Panc1 (cell line): ENCODE measurements around the gene LRRK1. TPM values are rescaled to one million over a fixed set of nuclear protein-coding genes. Genes with fewer than 3 reads are reported as not detected.

Experiments used
- ATAC-seq: fragments of 200-7000 bp; cut with Tn5 transposase; 2 replicates; pipeline ENCODE4 v1.9.1; 2020; ENCODE audit warnings: mild to moderate bottlenecking, moderate library complexity
- BruUV-seq: library from RNA; stranded (reverse); fragments of 400-500 nt; replicated peaks from 2 replicates; lab custom pipeline; 2021; lab: Mats Ljungman, UMichigan
- CTCF ChIA-PET: fragments of 300-600 bp; sonication (Branson Sonifier 250); formaldehyde crosslinking; loops from one replicate; lab custom pipeline; 2022; ENCODE audit warnings: antibody characterized with exemption; lab: Charles Lee
- POLR2A ChIA-PET: fragments of 300-600 bp; sonication (Branson Sonifier 250); formaldehyde crosslinking; loops from one replicate; lab custom pipeline; 2022; ENCODE audit warnings: antibody characterized with exemption; lab: Charles Lee
- DNase-seq: peaks from one replicate; pipeline ENCODE4 v3.0.0-alpha.2; 2010; ENCODE audit warnings: low read depth, low spot score
- H3K27ac ChIP-seq: 2 replicates; pipeline ENCODE4 v1.5.1; 2011; ENCODE audit warnings: mild to moderate bottlenecking, low read length, inconsistent platforms
- H3K27me3 ChIP-seq: fragments of 200-500 bp; sonication (Bioruptor generic); 2 replicates; pipeline ENCODE4 v1.6.0; 2014; ENCODE audit warnings: low read length, inconsistent platforms; ENCODE audit not compliant: control insufficient read depth, insufficient read depth
- H3K36me3 ChIP-seq: fragments of 200-500 bp; sonication (Bioruptor generic); 2 replicates; pipeline ENCODE4 v1.5.1; 2014; ENCODE audit warnings: inconsistent platforms, mild to moderate bottlenecking, low read length, moderate library complexity; ENCODE audit not compliant: control insufficient read depth, insufficient read depth
- H3K4me1 ChIP-seq: 2 replicates; pipeline ENCODE4 v1.5.1; 2011; ENCODE audit warnings: inconsistent platforms, mild to moderate bottlenecking, low read length, moderate library complexity; ENCODE audit not compliant: control insufficient read depth, insufficient read depth
- H3K4me3 ChIP-seq, 2 experiments: 2 replicates each; pipeline ENCODE4 v1.5.1; 2011 to 2012; ENCODE audit warnings: low read depth in 2 of 2, low read length in 2 of 2, mild to moderate bottlenecking in 2 of 2, inconsistent platforms in 1 of 2, moderate library complexity in 1 of 2
- H3K9me3 ChIP-seq: fragments of 200-500 bp; sonication (Bioruptor generic); 2 replicates; pipeline ENCODE4 v1.5.1; 2014; ENCODE audit warnings: low read depth, mild to moderate bottlenecking, inconsistent platforms, low read length, moderate library complexity; ENCODE audit not compliant: control insufficient read depth, insufficient read depth
- CTCF ChIP-seq: fragments of 450-650 bp; IDR thresholded peaks from 2 replicates; pipeline ENCODE4 v1.5.1; 2017; ENCODE audit warnings: mild to moderate bottlenecking
- POLR2AphosphoS5 ChIP-seq: IDR thresholded peaks from 2 replicates; pipeline ENCODE4 v1.6.1; 2012; ENCODE audit warnings: mild to moderate bottlenecking, low read depth, low read length, moderate library complexity
- REST ChIP-seq, 2 experiments: IDR thresholded peaks; 2 replicates each; pipeline ENCODE4 v1.6.1; 2011 to 2012; ENCODE audit warnings: low read depth in 2 of 2, control low read depth in 1 of 2, low read length in 1 of 2, mild to moderate bottlenecking in 1 of 2, moderate library complexity in 1 of 2; ENCODE audit not compliant: insufficient read depth in 1 of 2
- SIN3A ChIP-seq: IDR thresholded peaks from 2 replicates; pipeline ENCODE4 v1.6.1; 2012; ENCODE audit warnings: low read depth, mild to moderate bottlenecking, low read length, moderate library complexity, borderline replicate concordance; ENCODE audit not compliant: insufficient read depth
- TCF7L2 ChIP-seq: IDR thresholded peaks from 2 replicates; pipeline ENCODE4 v1.6.1; 2011; ENCODE audit warnings: mild to moderate bottlenecking, low read depth, low read length, inconsistent platforms
- in situ Hi-C: cut with HindIII; loops from 2 replicates; pipeline ENCODE4 v1.10.0; 2016; ENCODE audit warnings: low sequenced_read_pairs, low pct_unique_long_range_greater_than_20kb
- intact Hi-C: fragments of 100-400 bp; cut with micrococcal nuclease; formaldehyde crosslinking; loops from one replicate; pipeline ENCODE4 v1.10.0; 2022; ENCODE audit not compliant: unreplicated experiment
- total RNA-seq: library from RNA; stranded (reverse); gene quantifications from one replicate; pipeline ENCODE4 v1.2.1, GENCODE V29; 2021; ENCODE audit not compliant: unreplicated experiment

LRRK1 gene
- total RNA-seq, 1 experiment from 2014 or later = 88.0 TPM

GRCh38 chr15:100890850-100891249 lies 28.3 kb upstream of the LRRK1 start:
- POLR2A ChIA-PET = no interaction called here
- in situ Hi-C loops = no loop called here
- no TSS peak for BruUV-seq

GRCh38 chr15:100891307-100892012 lies 27.7 kb upstream of the LRRK1 start:
- ATAC-seq (no peak), DNase-seq (no peak)
- no TSS peak for BruUV-seq
- TF ChIP-seq CTCF = no peak
- no peak for TF ChIP-seq SIN3A
- no peak for TF ChIP-seq REST (IDR thresholded peaks at IDR 0.05; ENCODE audit: insufficient read depth in 1 of 2, low read depth in 2 of 2, low read length in 1 of 2)
- H3K27me3 ChIP-seq = no peaks in the 10 kb centered on the region
- in situ Hi-C loops = no loop called here
- intact Hi-C loops = no loop called here
- CTCF ChIA-PET = no interaction called here
- H3K4me1 ChIP-seq = no peaks in the 10 kb centered on the region
- POLR2A ChIA-PET = no interaction called here
- no peaks in the 10 kb centered on the region for H3K9me3 ChIP-seq
- no peak overlapping the region for H3K4me3 ChIP-seq
- peaks cover 7% of the 10 kb centered on the region; the same call in 1 of the 2 replicates for H3K36me3 ChIP-seq
- no peak overlapping the region for H3K27ac ChIP-seq

More at GRCh38 chr15:100890850-100891249, 28.3 kb upstream of the LRRK1 start:
- H3K4me3 ChIP-seq = no peak overlapping the region
- no peak overlapping the region for H3K27ac ChIP-seq
- no peaks in the 10 kb centered on the region; the same call in 1 of the 2 replicates for H3K4me1 ChIP-seq
- no peaks in the 10 kb centered on the region for H3K27me3 ChIP-seq
- no peak for DNase-seq
- no peak for ATAC-seq
- H3K36me3 ChIP-seq = peaks cover 5% of the 10 kb centered on the region
- no peaks in the 10 kb centered on the region for H3K9me3 ChIP-seq
- intact Hi-C loops = no loop called here
- CTCF ChIA-PET = no interaction called here
- TF ChIP-seq CTCF = no peak
- TF ChIP-seq TCF7L2 = no peak
- TF ChIP-seq REST (IDR thresholded peaks at IDR 0.05; ENCODE audit: insufficient read depth in 1 of 2, low read depth in 2 of 2, low read length in 1 of 2) = no peak
- no peak for TF ChIP-seq POLR2AphosphoS5
- TF ChIP-seq SIN3A = no peak
